ENCODE measurements around the gene UBE2C. TPM values are rescaled to one million over a fixed set of nuclear protein-coding genes. Genes with fewer than 3 reads are reported as not detected.

The UBE2C gene
- total and polyA plus RNA-seq, 7 donors = 3.3 to 90.3 (median 21.1) TPM; not detected in 3

GRCh38 chr20:45843506-45843905, 31.1 kb downstream of the UBE2C start:
- intact Hi-C loops (cut with DNase I) = no loop called here
- peak overlapping the region; percentile 61 to 79 (median 76) for H3K27ac ChIP-seq
- DNase-seq = no peak
- WGBS, 2 donors = 94% methylated on average over 14 of the region's 14 CpGs
- peaks cover 0 to 45% (median 36%) of the 10 kb centered on the region in 4 donors for H3K4me1 ChIP-seq
- no peak overlapping the region for H3K4me3 ChIP-seq
- TF ChIP-seq EP300 (IDR thresholded peaks at IDR 0.05) = no peak
- peak in 2 of 4 donors; percentile 6 to 12 for TF ChIP-seq POLR2AphosphoS5 (IDR thresholded peaks at IDR 0.05)
- no peak for TF ChIP-seq CTCF (IDR thresholded peaks at IDR 0.05)
- no peak for TF ChIP-seq POLR2A (IDR thresholded peaks at IDR 0.05)
- H3K27me3 ChIP-seq = no peaks in the 10 kb centered on the region
- H3K36me3 ChIP-seq = peaks cover 25 to 80% (median 38%) of the 10 kb centered on the region in 4 donors
- H3K9me3 ChIP-seq = no peaks in the 10 kb centered on the region

- peaks cover 22 to 75% (median 37%) of the 10 kb centered on the region in 4 donors for H3K36me3 ChIP-seq
- H3K9me3 ChIP-seq = no peaks in the 10 kb centered on the region
- H3K4me3 ChIP-seq = no peak overlapping the region
- no peaks in the 10 kb centered on the region for H3K27me3 ChIP-seq
- DNase-seq = no peak
- intact Hi-C loops (cut with DNase I) = no loop called here
- peak overlapping the region in 1 of 4 donors; percentile 25 for H3K27ac ChIP-seq
- peaks cover 0 to 45% (median 36%) of the 10 kb centered on the region in 4 donors for H3K4me1 ChIP-seq
- TF ChIP-seq POLR2AphosphoS5 (IDR thresholded peaks at IDR 0.05) (no peak), EP300 (IDR thresholded peaks at IDR 0.05) (no peak), POLR2A (IDR thresholded peaks at IDR 0.05) (no peak), CTCF (IDR thresholded peaks at IDR 0.05) (no peak)
These were observed 33.0 kb downstream of the UBE2C start for GRCh38 chr20:45845452-45845851.

GRCh38 chr20:45848421-45848820, 36.0 kb downstream of the UBE2C start:
- intact Hi-C loops (cut with DNase I) = no loop called here
- Histone ChIP-seq H3K27ac (no peak overlapping the region), H3K4me3 (no peak overlapping the region), H3K27me3 (no peaks in the 10 kb centered on the region), H3K4me1 (peaks cover 0 to 15% (median 8%) of the 10 kb centered on the region in 4 donors), H3K36me3 (peaks cover 14 to 76% (median 24%) of the 10 kb centered on the region in 4 donors), H3K9me3 (no peaks in the 10 kb centered on the region)
- TF ChIP-seq POLR2AphosphoS5 (IDR thresholded peaks at IDR 0.05) = no peak
- TF ChIP-seq EP300 (IDR thresholded peaks at IDR 0.05) = no peak
- TF ChIP-seq POLR2A (IDR thresholded peaks at IDR 0.05) = no peak
- TF ChIP-seq CTCF (IDR thresholded peaks at IDR 0.05) = no peak
- peak; percentile 35 for DNase-seq
- WGBS, 2 donors = 97% methylated on average over 8 of the region's 8 CpGs

- intact Hi-C loops (cut with DNase I) = no loop called here
- Histone ChIP-seq H3K4me1 (peaks cover 0 to 9% (median 2%) of the 10 kb centered on the region in 4 donors), H3K36me3 (peaks cover 10 to 74% (median 18%) of the 10 kb centered on the region in 4 donors), H3K27me3 (no peaks in the 10 kb centered on the region), H3K9me3 (no peaks in the 10 kb centered on the region), H3K27ac (no peak overlapping the region), H3K4me3 (no peak overlapping the region)
- peak; percentile 25 for DNase-seq
- 93 to 95% methylated on average over 8 of the region's 8 CpGs for WGBS, 2 donors
- TF ChIP-seq CTCF (IDR thresholded peaks at IDR 0.05) (no peak), POLR2AphosphoS5 (IDR thresholded peaks at IDR 0.05) (no peak), POLR2A (IDR thresholded peaks at IDR 0.05) (no peak)
These were observed 36.6 kb downstream of the UBE2C start for GRCh38 chr20:45848969-45849582.

- no peak for DNase-seq
- no peak overlapping the region for H3K27ac ChIP-seq
These were observed 37.8 kb downstream of the UBE2C start for GRCh38 chr20:45850238-45850637.

More at GRCh38 chr20:45850238-45850637, 37.8 kb downstream of the UBE2C start:
- 92 to 98% methylated on average over 2 of the region's 2 CpGs for WGBS, 2 donors
- TF ChIP-seq CTCF (IDR thresholded peaks at IDR 0.05) (no peak), POLR2AphosphoS5 (IDR thresholded peaks at IDR 0.05) (no peak), POLR2A (IDR thresholded peaks at IDR 0.05) (no peak), EP300 (IDR thresholded peaks at IDR 0.05) (no peak)
- Histone ChIP-seq H3K4me1 (peaks cover 0 to 12% (median 9%) of the 10 kb centered on the region in 4 donors), H3K4me3 (no peak overlapping the region), H3K36me3 (peaks cover 7 to 62% (median 13%) of the 10 kb centered on the region in 4 donors), H3K9me3 (no peaks in the 10 kb centered on the region), H3K27me3 (no peaks in the 10 kb centered on the region)
- intact Hi-C loops (cut with DNase I) = no loop called here
